GM18507 (cell line): ENCODE measurements around the gene APBB2.
"Not testable (repeated sequence)": the region's sequence is repeated elsewhere in the genome, so short reads cannot be mapped to it uniquely, and the experiment has no call there.

Source experiments
- DNase-seq: peaks from one replicate; pipeline ENCODE4 v3.0.0; 2011; ENCODE audit warnings: low read depth; ENCODE audit not compliant: insufficient read length; ENCODE audit errors: extremely low spot score
- FAIRE-seq: peaks from 2 replicates; lab custom pipeline; 2011; peaks lifted over from hg19 to GRCh38; lab: Jason Lieb, UNC

Gene APBB2

GRCh38 chr4:40831146-40831907 lies 383.0 kb downstream of the APBB2 start:
- no peak for DNase-seq
- FAIRE-seq = no peak

- DNase-seq (no peak), FAIRE-seq (no peak)
Observed at GRCh38 chr4:40829586-40829985, 384.8 kb downstream of the APBB2 start.

- FAIRE-seq = no peak
- DNase-seq = no peak
Observed at GRCh38 chr4:40828661-40829060, 385.7 kb downstream of the APBB2 start.

- DNase-seq (no peak), FAIRE-seq (no peak)
Observed at GRCh38 chr4:40827758-40828157, 386.6 kb downstream of the APBB2 start.

GRCh38 chr4:40826821-40827220 lies 387.5 kb downstream of the APBB2 start:
- DNase-seq = no peak
- FAIRE-seq = no peak

- DNase-seq (no peak), FAIRE-seq (peak; percentile 71)
Observed at GRCh38 chr4:40825014-40825838, 389.1 kb downstream of the APBB2 start.

GRCh38 chr4:40822420-40823166 lies 391.7 kb downstream of the APBB2 start:
- FAIRE-seq = no peak

GRCh38 chr4:40820101-40820500 lies 394.2 kb downstream of the APBB2 start:
- FAIRE-seq (no peak), DNase-seq (no peak)

More at GRCh38 chr4:40822420-40823166, 391.7 kb downstream of the APBB2 start:
- DNase-seq = no peak

- not testable (repeated sequence) for DNase-seq, FAIRE-seq
Observed at GRCh38 chr4:40817157-40817556, 397.2 kb downstream of the APBB2 start.

GRCh38 chr4:40812856-40813255 lies 401.5 kb downstream of the APBB2 start:
- no peak for FAIRE-seq
- no peak for DNase-seq

GRCh38 chr4:40812386-40812785 lies 402.0 kb downstream of the APBB2 start:
- DNase-seq (no peak), FAIRE-seq (no peak)

- no peak for FAIRE-seq
- no peak for DNase-seq
Observed at GRCh38 chr4:40811956-40812355, 402.4 kb downstream of the APBB2 start.

- no peak for FAIRE-seq
- no peak for DNase-seq
Observed at GRCh38 chr4:40808926-40809457, 405.4 kb downstream of the APBB2 start.

GRCh38 chr4:40804598-40804997 lies 409.7 kb downstream of the APBB2 start:
- FAIRE-seq (no peak), DNase-seq (no peak)

GRCh38 chr4:40800064-40800463 lies 414.3 kb downstream of the APBB2 start:
- DNase-seq = no peak
- peak; percentile 71 for FAIRE-seq

GRCh38 chr4:40789771-40790170 lies 424.6 kb downstream of the APBB2 start:
- DNase-seq = no peak
- FAIRE-seq = no peak

- DNase-seq (no peak), FAIRE-seq (no peak)
Observed at GRCh38 chr4:40789031-40789430, 425.3 kb downstream of the APBB2 start.

GRCh38 chr4:40788331-40788730 lies 426.0 kb downstream of the APBB2 start:
- DNase-seq = no peak
- FAIRE-seq = no peak

- FAIRE-seq (no peak), DNase-seq (no peak)
Observed at GRCh38 chr4:40785727-40786126, 428.6 kb downstream of the APBB2 start.

GRCh38 chr4:40782876-40783275 lies 431.5 kb downstream of the APBB2 start:
- FAIRE-seq (no peak), DNase-seq (no peak)
